K562 (cell line): ENCODE data around the gene DLX3. TPM values are rescaled to one million over a fixed set of nuclear protein-coding genes. Genes with fewer than 3 reads are reported as not detected.

Source experiments
- ATF1 ChIP-seq, 2 experiments: fragments of 450-650 bp in 1 of 2; IDR thresholded peaks; 2 replicates each; pipeline ENCODE4 v1.6.1; 2016; ENCODE audit warnings: missing compliant biosample characterization in 1 of 2, missing genetic modification characterization in 1 of 2
- C11orf30 ChIP-seq: fragments of 450-650 bp; IDR thresholded peaks from 2 replicates; pipeline ENCODE4 v1.6.1; 2016; ENCODE audit warnings: low read depth, mild to moderate bottlenecking
- FOXM1 ChIP-seq, 2 experiments: fragments of 450-650 bp in 1 of 2; sonication (generic) in 1 of 2; formaldehyde crosslinking in 1 of 2; IDR thresholded peaks; 2 replicates each; pipeline versions ENCODE4 v1.6.1 to v1.9.0; 2017 to 2022; ENCODE audit warnings: low read depth in 2 of 2, mild to moderate bottlenecking in 2 of 2, missing genetic modification reagents in 1 of 2, moderate library complexity in 1 of 2
- RFX5 ChIP-seq: IDR thresholded peaks from 2 replicates; pipeline ENCODE4 v1.6.1; 2011; ENCODE audit warnings: low read depth, mild to moderate bottlenecking, improper control_type of control experiment, low read length
- ZNF324 ChIP-seq: fragments of 250-450 bp; sonication (Bioruptor Pico); IDR thresholded peaks from 2 replicates; pipeline ENCODE4 v1.4.0; 2020; ENCODE audit warnings: mild to moderate bottlenecking
- polyA plus RNA-seq, 8 experiments: library from polyadenylated mRNA; depleted of rRNA in 4 of 8; stranded (reverse) in 5 of 8; unstranded in 3 of 8; fragments of >200 nt; fragmentation: Nextera tagmentation in 2 of 8; fragmentation: Illumina TruSeq in 1 of 8; extraction: Ambion mirVana in 2 of 8; extraction: Trizol in 1 of 8; gene quantifications; 2 replicates each; pipeline versions ENCODE4 v1.2.1 to v1.2.3, GENCODE V29; 2011 to 2014; ENCODE audit warnings: inconsistent platforms in 1 of 8, missing spikeins in 1 of 8
- total RNA-seq, 7 experiments: library from RNA; depleted of rRNA in 6 of 7; stranded (reverse); fragments of >200 nt in 6 of 7; fragmentation: Illumina TruSeq in 2 of 7; extraction: Trizol in 2 of 7; gene quantifications; 2 replicates each; pipeline versions ENCODE4 v1.2.1 to v1.2.3, GENCODE V29; 2011 to 2021; ENCODE audit warnings: low replicate concordance in 1 of 7
- TF ChIP-seq, protein P1 (sequence below), 2 experiments: fragments of 450-650 bp; formaldehyde crosslinking in 1 of 2; IDR thresholded peaks; 2 replicates each; pipeline versions ENCODE4 v1.4.0 to v1.6.1; 2014 to 2020; ENCODE audit warnings: mild to moderate bottlenecking in 2 of 2, borderline replicate concordance in 1 of 2, low read depth in 1 of 2
- TF ChIP-seq, protein P2 (sequence below): fragments of 200-800 bp; sonication (Bioruptor generic); IDR thresholded peaks from 2 replicates; pipeline ENCODE4 v1.6.1; 2017; ENCODE audit warnings: missing genetic modification characterization, missing compliant biosample characterization

Gene DLX3
- total and polyA plus RNA-seq, 9 of the 15 experiments (the other 6 are each of a cell fraction or from before 2014, with no cell fraction given), result not detected

DNA sequence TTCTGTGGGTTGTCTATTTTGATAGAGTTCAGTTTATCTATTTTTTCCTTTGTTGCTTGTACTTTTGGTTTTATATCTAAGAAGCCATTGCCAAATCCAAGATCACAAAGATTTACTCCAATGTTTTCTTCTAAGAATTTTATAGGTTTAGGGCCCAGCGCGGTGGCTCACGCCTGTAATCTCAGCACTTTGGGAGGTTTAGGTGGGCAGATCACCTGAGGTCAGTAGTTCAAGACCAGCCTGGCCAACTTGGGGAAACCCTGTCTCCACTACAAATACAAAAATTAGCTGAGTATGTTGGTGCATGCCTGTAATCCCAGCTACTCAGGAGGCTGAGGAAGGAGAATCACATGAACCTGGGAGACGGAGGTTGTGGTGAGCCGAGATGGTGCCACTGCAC lies 47.2 kb upstream of the DLX3 start (continued):
- TF ChIP-seq, protein P1, sequence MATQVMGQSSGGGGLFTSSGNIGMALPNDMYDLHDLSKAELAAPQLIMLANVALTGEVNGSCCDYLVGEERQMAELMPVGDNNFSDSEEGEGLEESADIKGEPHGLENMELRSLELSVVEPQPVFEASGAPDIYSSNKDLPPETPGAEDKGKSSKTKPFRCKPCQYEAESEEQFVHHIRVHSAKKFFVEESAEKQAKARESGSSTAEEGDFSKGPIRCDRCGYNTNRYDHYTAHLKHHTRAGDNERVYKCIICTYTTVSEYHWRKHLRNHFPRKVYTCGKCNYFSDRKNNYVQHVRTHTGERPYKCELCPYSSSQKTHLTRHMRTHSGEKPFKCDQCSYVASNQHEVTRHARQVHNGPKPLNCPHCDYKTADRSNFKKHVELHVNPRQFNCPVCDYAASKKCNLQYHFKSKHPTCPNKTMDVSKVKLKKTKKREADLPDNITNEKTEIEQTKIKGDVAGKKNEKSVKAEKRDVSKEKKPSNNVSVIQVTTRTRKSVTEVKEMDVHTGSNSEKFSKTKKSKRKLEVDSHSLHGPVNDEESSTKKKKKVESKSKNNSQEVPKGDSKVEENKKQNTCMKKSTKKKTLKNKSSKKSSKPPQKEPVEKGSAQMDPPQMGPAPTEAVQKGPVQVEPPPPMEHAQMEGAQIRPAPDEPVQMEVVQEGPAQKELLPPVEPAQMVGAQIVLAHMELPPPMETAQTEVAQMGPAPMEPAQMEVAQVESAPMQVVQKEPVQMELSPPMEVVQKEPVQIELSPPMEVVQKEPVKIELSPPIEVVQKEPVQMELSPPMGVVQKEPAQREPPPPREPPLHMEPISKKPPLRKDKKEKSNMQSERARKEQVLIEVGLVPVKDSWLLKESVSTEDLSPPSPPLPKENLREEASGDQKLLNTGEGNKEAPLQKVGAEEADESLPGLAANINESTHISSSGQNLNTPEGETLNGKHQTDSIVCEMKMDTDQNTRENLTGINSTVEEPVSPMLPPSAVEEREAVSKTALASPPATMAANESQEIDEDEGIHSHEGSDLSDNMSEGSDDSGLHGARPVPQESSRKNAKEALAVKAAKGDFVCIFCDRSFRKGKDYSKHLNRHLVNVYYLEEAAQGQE (IDR thresholded peaks at IDR 0.05; ENCODE audit: borderline replicate concordance), result no peak
- TF ChIP-seq, protein P1 (CRISPR knock-in tag; IDR thresholded peaks at IDR 0.05; ENCODE audit: low read depth), result no peak
- no peak for TF ChIP-seq FOXM1 (IDR thresholded peaks at IDR 0.05; ENCODE audit: low read depth)
- TF ChIP-seq FOXM1 (CRISPR knock-in tag; IDR thresholded peaks at IDR 0.05; ENCODE audit: low read depth), result no peak
- no peak for TF ChIP-seq ATF1 (CRISPR knock-in tag; IDR thresholded peaks at IDR 0.05)
- no peak for TF ChIP-seq ATF1 (tag; IDR thresholded peaks at IDR 0.05)
- no peak for TF ChIP-seq ZNF324
- no peak for TF ChIP-seq C11orf30
- TF ChIP-seq, protein P2, sequence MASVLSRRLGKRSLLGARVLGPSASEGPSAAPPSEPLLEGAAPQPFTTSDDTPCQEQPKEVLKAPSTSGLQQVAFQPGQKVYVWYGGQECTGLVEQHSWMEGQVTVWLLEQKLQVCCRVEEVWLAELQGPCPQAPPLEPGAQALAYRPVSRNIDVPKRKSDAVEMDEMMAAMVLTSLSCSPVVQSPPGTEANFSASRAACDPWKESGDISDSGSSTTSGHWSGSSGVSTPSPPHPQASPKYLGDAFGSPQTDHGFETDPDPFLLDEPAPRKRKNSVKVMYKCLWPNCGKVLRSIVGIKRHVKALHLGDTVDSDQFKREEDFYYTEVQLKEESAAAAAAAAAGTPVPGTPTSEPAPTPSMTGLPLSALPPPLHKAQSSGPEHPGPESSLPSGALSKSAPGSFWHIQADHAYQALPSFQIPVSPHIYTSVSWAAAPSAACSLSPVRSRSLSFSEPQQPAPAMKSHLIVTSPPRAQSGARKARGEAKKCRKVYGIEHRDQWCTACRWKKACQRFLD (CRISPR knock-in tag), result no peak
- TF ChIP-seq RFX5, result no peak
- TF ChIP-seq, all 486 proteins: peak for 0
